Thyroid gland (tissue), 4 donors: ENCODE measurements around the gene ZNF524. TPM values are rescaled to one million over a fixed set of nuclear protein-coding genes. Genes with fewer than 3 reads are reported as not detected.

Experiments used
- DNase-seq, 2 donors: peaks; one replicate each; pipeline ENCODE4 v3.0.0-alpha.2; 2019
- H3K27ac ChIP-seq, 3 donors: fragments of 200-600 bp; sonication (generic); 1 replicate in 2 of 3; 2 replicates in 1 of 3; pipeline ENCODE4 v1.5.1; 2016 to 2019; ENCODE audit warnings: mild to moderate bottlenecking in 1 of 3, moderate library complexity in 1 of 3
- H3K27me3 ChIP-seq: fragments of 200-600 bp; sonication (generic); one replicate; pipeline ENCODE4 v1.5.1; 2019
- H3K36me3 ChIP-seq, 2 donors: fragments of 200-600 bp; sonication (generic); one replicate each; pipeline ENCODE4 v1.5.1; 2016 to 2019
- H3K4me1 ChIP-seq, 2 donors: fragments of 200-600 bp; sonication (generic); one replicate each; pipeline ENCODE4 v1.5.1; 2017 to 2019
- H3K4me3 ChIP-seq, 3 donors: fragments of 200-600 bp; sonication (generic); replicated peaks in 1 of 3; 1 replicate in 2 of 3; 2 replicates in 1 of 3; pipeline ENCODE4 v1.5.1; 2016; ENCODE audit warnings: mild to moderate bottlenecking in 1 of 3
- H3K9me3 ChIP-seq: fragments of 200-600 bp; sonication (generic); one replicate; pipeline ENCODE4 v1.5.1; 2017
- CTCF ChIP-seq, 6 experiments: fragments of 200-600 bp in 3 of 6; fragments of 450-650 bp in 3 of 6; sonication (generic) in 3 of 6; IDR thresholded peaks; one replicate each; pipeline ENCODE4 v1.5.1; 2016 to 2019; ENCODE audit warnings: antibody characterized with exemption in 6 of 6, mild to moderate bottlenecking in 2 of 6, inconsistent platforms in 1 of 6, moderate library complexity in 1 of 6
- POLR2A ChIP-seq, 2 donors: fragments of 450-650 bp; IDR thresholded peaks; one replicate each; pipeline ENCODE4 v1.6.1; 2017; ENCODE audit warnings: antibody characterized with exemption in 2 of 2, mild to moderate bottlenecking in 2 of 2, moderate library complexity in 1 of 2
- WGBS, 2 donors: methylation state at CpG; one replicate each; pipeline ENCODE4 v1.1.5; 2017; 5-methylcytosine and 5-hydroxymethylcytosine counted together
- intact Hi-C: fragments of 100-400 bp; cut with DNase I; formaldehyde crosslinking; loops from one replicate; pipeline ENCODE4 v1.15.1; 2023
- total RNA-seq, 4 donors: library from RNA; depleted of rRNA; stranded (reverse); fragments of >200 nt; gene quantifications; one replicate each; pipeline ENCODE4 v1.2.3, GENCODE V29; 2016

ZNF524 gene
- total RNA-seq, 4 donors from 2014 or later: 13.0 to 34.2 (median 28.9) TPM

DNA sequence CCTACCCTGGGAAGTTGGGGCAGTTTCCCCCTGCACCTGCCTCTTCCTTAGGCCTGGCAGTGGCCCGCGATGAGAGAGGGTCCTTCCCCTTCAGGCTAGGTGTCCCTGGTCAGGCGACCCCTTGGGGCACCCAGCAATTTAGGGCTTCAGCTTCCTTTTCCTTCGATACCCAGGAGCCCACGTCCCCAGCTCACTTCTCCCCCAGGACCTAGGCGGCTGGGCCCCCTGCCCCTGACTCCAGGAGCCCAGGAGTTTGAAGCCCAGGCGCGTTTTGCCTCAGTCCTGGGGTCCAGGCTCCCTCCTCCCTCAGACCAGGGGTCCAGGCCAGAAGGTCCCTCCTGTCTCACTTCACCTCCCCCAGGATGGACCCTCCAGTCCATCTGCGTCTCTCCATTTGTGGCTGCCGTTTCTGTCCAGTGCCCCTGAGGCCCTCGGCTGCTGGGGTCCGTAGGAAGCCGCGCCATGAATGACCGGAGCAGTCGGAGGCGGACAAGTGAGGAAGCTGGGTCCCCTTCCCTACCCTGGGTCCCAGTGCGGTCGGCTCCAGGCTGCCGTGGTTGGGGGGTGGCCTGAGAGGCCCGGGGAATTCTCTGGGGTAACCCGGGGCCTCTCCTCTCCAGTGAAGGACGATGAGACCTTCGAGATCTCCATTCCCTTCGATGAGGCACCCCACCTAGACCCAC, 48.6 kb downstream of the ZNF524 start:
- intact Hi-C loops: no loop called here
- WGBS, 2 donors: 24 to 25% methylated on average over 15 to 19 of the region's 25 CpGs

DNA sequence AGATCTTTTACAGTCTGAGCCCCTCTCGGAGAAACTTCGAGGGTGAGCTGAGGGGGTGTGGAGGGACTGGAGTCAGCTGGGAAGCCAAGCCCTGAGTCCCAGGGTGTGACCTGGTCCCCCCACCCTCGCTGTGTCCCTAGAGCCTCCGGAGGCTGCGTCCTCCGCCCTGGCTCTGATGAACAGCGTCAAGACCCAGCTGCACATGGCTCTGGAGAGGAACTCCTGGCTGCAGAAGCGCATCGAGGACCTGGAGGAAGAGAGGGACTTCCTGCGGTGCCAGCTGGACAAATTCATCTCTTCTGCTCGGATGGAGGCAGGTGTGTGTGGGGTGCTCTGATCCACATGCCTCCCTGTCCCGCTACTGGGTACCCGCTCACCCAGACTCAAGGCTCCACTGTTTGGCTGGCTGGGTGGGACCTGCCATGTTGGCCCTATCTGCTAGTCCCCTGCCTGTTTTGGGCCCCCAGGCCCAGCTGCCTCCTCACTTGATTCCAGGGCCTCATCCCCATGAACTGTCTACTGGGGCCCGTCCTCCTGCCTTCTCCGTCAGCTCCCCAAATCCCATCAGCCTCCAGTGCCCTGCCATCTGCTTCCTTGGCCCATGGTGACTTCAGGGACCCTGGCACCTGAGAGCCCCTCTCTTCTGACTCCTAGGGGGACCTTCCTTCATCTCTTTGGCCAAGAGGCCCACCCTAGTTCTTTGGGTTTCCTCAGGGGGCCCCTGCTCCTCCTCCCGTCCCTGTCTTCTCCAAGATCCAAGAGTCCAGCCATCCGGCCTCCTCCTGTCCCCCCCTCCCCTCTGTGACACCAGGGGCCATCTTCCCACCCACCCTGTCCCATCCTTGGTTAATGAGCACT, 49.4 kb downstream of the ZNF524 start:
- H3K9me3 ChIP-seq: no peaks in the 10 kb centered on the region
- H3K27ac ChIP-seq: no peak overlapping the region
- WGBS, 2 donors: 81 to 91% methylated on average over 14 to 17 of the region's 17 CpGs
- H3K27me3 ChIP-seq: no peaks in the 10 kb centered on the region
- peaks cover 22 to 29% of the 10 kb centered on the region in 2 donors for H3K4me1 ChIP-seq
- TF ChIP-seq POLR2A (IDR thresholded peaks at IDR 0.05) (no peak), CTCF (IDR thresholded peaks at IDR 0.05) (no peak)
- DNase-seq: no peak
- peaks cover 0 to 5% of the 10 kb centered on the region in 2 donors for H3K36me3 ChIP-seq
- intact Hi-C loops: loop anchor here (10.0 kb wide), 1 partner anchor 265 kb away; the partner anchor contains the start of genes RPL28 and TMEM238
- H3K4me3 ChIP-seq: peak overlapping the region in 1 of 3 donors; percentile 93

More for the DNA sequence above, 48.6 kb downstream of the ZNF524 start:
- H3K4me1 ChIP-seq: peaks cover 29 to 35% of the 10 kb centered on the region in 2 donors
- no peaks in the 10 kb centered on the region for H3K27me3 ChIP-seq
- TF ChIP-seq POLR2A (IDR thresholded peaks at IDR 0.05): no peak
- TF ChIP-seq CTCF (IDR thresholded peaks at IDR 0.05): no peak
- no peaks in the 10 kb centered on the region for H3K9me3 ChIP-seq
- peak overlapping the region; percentile 42 to 93 (median 82) for H3K4me3 ChIP-seq
- peak overlapping the region; percentile 76 to 84 (median 83) for H3K27ac ChIP-seq
- H3K36me3 ChIP-seq: peaks cover 0 to 5% of the 10 kb centered on the region in 2 donors
- no peak for DNase-seq

- intact Hi-C loops: loop anchor here (10.0 kb wide), 1 partner anchor 265 kb away; the partner anchor contains the start of genes RPL28 and TMEM238
These were observed 50.1 kb downstream of the ZNF524 start for GRCh38 chr19:55650126-55650557.

GRCh38 chr19:55650602-55651230, 50.6 kb downstream of the ZNF524 start:
- no peak overlapping the region for H3K4me3 ChIP-seq
- H3K4me1 ChIP-seq: peaks cover 24 to 25% of the 10 kb centered on the region in 2 donors
- no peak overlapping the region for H3K27ac ChIP-seq
- intact Hi-C loops: loop anchor here (10.0 kb wide), 1 partner anchor 266 kb away; the partner anchor contains the start of genes RPL28 and TMEM238
- H3K27me3 ChIP-seq: no peaks in the 10 kb centered on the region
- peaks cover 0 to under 1% of the 10 kb centered on the region in 2 donors for H3K36me3 ChIP-seq
- no peak for DNase-seq
- TF ChIP-seq POLR2A (IDR thresholded peaks at IDR 0.05) (no peak), CTCF (IDR thresholded peaks at IDR 0.05) (no peak)
- no peaks in the 10 kb centered on the region for H3K9me3 ChIP-seq
- WGBS, 2 donors: 88 to 95% methylated on average over 12 to 16 of the region's 17 CpGs

More at GRCh38 chr19:55650126-55650557, 50.1 kb downstream of the ZNF524 start:
- H3K4me1 ChIP-seq: peaks cover 22 to 25% of the 10 kb centered on the region in 2 donors
- DNase-seq: no peak
- 91 to 92% methylated on average over 4 of the region's 4 CpGs for WGBS, 2 donors
- H3K27ac ChIP-seq: no peak overlapping the region
- no peak for TF ChIP-seq POLR2A (IDR thresholded peaks at IDR 0.05)
- no peak for TF ChIP-seq CTCF (IDR thresholded peaks at IDR 0.05)
- no peaks in the 10 kb centered on the region for H3K27me3 ChIP-seq
- H3K9me3 ChIP-seq: no peaks in the 10 kb centered on the region
- H3K4me3 ChIP-seq: no peak overlapping the region
- peaks cover 0 to 5% of the 10 kb centered on the region in 2 donors for H3K36me3 ChIP-seq
